GM10248 (cell line): ENCODE measurements around the gene MYO1H.

Experiments used
- CTCF ChIA-PET: fragments of 300-600 bp; sonication (Branson Sonifier 250); formaldehyde crosslinking; extraction: SDS; loops from one replicate; lab custom pipeline; 2021; ENCODE audit warnings: antibody characterized with exemption; lab: Yijun Ruan, JAX
- POLR2A ChIA-PET: fragments of 350-650 bp; sonication (Branson Sonifier 250); formaldehyde crosslinking; extraction: SDS; loops from one replicate; lab custom pipeline; 2020; ENCODE audit warnings: antibody characterized with exemption; lab: Yijun Ruan, JAX
- DNase-seq: peaks from one replicate; pipeline ENCODE4 v3.0.0; 2012; ENCODE audit errors: extremely low spot score
- TF ChIP-seq, protein P1 (sequence below): IDR thresholded peaks from 2 replicates; pipeline ENCODE4 v1.5.1; 2012; ENCODE audit warnings: mild to moderate bottlenecking, low read depth; ENCODE audit errors: extremely low read depth, missing control alignments, control extremely low read depth

MYO1H gene

DNA sequence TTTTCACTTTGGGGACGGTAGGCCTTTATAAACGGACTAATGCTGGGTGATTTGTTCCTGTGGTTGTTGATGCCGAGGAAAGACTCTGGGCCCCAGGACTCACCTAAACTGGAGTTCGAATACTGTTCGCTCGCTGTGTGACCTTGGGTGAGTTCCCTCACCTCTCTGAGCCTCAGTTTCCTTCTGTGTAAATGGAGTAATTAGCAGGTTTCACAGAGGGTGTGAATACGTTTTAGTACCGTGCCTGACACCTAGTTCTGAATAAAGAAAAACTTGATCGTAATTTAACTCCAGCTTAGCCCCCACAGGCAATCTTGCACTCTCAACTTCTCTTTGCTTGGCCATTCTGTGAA is 130.2 kb downstream of the MYO1H start:
- TF ChIP-seq, protein P1, sequence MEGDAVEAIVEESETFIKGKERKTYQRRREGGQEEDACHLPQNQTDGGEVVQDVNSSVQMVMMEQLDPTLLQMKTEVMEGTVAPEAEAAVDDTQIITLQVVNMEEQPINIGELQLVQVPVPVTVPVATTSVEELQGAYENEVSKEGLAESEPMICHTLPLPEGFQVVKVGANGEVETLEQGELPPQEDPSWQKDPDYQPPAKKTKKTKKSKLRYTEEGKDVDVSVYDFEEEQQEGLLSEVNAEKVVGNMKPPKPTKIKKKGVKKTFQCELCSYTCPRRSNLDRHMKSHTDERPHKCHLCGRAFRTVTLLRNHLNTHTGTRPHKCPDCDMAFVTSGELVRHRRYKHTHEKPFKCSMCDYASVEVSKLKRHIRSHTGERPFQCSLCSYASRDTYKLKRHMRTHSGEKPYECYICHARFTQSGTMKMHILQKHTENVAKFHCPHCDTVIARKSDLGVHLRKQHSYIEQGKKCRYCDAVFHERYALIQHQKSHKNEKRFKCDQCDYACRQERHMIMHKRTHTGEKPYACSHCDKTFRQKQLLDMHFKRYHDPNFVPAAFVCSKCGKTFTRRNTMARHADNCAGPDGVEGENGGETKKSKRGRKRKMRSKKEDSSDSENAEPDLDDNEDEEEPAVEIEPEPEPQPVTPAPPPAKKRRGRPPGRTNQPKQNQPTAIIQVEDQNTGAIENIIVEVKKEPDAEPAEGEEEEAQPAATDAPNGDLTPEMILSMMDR: no peak
- CTCF ChIA-PET: interaction anchor here (1.1 kb wide), 1 partner anchor 11 kb away, joined by 3 read pairs; no protein-coding TSS in a partner anchor
- no peak for DNase-seq
- POLR2A ChIA-PET: no interaction called here

DNA sequence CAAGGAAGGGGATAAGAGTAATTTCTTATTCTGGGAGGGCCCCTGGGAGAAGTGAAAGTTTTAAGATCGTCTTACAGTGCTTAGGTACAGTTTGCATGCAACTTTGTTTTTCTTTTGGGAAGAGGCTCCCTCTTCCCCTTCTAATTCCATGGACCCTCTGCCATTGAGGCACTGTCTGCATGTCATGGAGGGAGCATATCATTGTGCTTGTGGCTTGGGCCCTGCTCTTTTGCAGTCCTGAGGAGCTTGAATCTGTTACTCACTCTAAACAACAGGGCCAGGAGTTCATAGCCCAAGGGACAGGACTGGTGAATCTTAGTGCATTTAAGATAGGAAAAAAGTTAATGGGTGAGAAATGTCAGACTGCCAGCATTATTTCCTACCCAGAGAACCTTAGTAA is 132.1 kb downstream of the MYO1H start:
- ChIA-PET CTCF (no interaction called here), POLR2A (no interaction called here)
- TF ChIP-seq, protein P1: no peak
- DNase-seq: no peak

DNA sequence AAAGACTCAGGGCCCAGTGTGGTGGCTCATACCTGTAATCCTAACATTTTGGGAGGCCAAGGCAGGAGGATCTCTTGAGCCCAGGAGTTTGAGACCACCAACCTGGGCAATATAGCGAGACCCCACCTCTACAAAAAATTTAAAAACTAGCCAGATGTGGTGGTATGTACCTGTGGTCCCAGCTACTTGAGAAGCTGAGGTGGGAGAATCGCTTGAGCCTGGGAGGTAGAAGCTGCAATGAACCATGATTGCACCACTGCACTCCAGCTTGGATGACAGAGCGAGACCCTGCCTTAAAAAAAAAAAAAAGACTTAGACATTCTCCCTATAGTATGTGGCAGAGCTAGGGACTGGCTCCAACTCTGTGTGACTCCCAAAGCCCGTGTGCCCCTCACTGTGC is 132.7 kb downstream of the MYO1H start:
- CTCF ChIA-PET: no interaction called here

DNA sequence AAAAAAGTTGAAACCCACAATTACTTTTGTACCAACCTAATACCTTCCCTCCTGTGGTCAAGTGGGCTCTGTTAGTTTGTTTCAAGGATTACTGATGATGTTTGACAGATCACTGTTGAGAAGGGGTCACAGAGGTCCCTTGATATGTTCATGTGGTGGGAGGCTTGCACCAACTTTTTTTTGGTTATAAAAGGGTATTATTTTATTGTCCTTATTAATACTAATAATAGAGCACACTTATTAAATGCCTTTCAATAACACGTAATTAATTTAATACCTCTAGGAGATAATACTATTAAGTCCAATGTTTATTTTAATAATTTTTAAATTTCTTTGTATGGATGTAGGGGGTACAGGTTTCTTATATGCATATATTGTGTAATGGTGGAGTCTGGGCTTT is 134.2 kb downstream of the MYO1H start:
- DNase-seq: no peak
- ChIA-PET CTCF (interaction anchor here (0.9 to 1.3 kb wide), 3 partner anchors 12 to 28 kb away, joined by 3 to 4 read pairs (median 3); no protein-coding TSS in a partner anchor), POLR2A (no interaction called here)
- TF ChIP-seq, protein P1: no peak

More for the DNA sequence above, 132.7 kb downstream of the MYO1H start:
- POLR2A ChIA-PET: no interaction called here
- DNase-seq: no peak
- TF ChIP-seq, protein P1: no peak

DNA sequence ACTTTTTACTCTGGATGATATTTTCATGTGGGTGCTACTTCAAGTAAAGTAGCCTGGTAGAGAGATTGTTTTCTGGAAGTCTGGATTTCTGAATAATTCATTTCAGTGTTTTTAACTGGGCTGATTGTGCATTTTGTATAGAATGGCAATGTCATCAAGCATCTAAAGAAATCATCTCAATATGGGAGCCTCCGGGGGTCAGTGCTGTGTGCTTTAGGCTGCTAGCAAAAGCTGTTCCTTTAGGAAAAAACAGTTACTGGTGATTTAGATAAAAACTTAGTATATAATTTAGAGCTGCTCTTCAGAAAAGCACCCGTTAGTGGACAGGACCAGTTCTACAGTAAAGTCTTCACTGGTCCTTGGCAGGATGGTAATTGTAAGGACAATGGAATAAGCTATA is 134.8 kb downstream of the MYO1H start:
- DNase-seq: no peak
- ChIA-PET POLR2A (no interaction called here), CTCF (interaction anchor here (1.1 kb wide), 1 partner anchor 37 kb away, joined by 4 read pairs; no protein-coding TSS in a partner anchor)
- TF ChIP-seq, protein P1: no peak

DNA sequence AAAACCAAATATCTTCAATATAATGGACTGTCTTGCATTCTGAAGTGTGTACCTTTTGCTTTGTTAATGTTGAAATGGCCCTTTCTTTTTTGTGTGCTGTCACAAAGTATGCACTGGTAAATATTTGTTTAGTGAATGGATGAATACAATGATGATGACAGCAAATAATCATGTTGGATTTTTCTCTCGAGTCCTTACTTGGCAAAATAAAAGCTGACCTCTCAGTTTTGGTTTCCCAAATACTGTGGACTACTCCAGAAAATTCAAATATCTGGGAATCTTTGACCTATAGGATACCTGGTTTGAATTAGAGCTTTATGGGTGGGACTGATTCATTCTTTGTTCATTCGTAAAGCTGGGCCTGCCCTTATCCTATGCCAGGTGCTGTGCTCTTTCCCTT is 135.2 kb downstream of the MYO1H start:
- TF ChIP-seq, protein P1: no peak
- DNase-seq: no peak
- POLR2A ChIA-PET: no interaction called here
- CTCF ChIA-PET: interaction anchor here (1.1 kb wide), 1 partner anchor 36 kb away, joined by 4 read pairs; no protein-coding TSS in a partner anchor

DNA sequence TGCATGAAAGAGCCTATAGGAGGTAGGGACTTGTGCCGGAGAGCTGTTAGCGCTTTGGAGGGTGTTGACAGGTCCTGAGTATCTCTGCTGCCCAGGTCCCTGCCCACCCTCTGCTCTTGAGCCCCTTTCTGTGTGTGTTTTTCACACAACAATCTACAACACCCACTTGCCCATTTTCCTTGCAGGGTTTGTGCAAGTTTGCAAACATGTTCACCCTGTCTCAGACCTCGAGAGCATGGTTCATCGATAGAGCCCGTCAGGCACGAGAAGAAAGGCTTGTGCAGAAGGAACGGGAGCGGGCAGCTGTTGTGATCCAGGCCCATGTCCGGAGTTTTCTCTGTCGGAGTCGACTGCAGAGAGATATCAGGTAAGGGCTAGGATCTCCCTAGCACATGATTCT is 135.6 kb downstream of the MYO1H start:
- TF ChIP-seq, protein P1: no peak
- DNase-seq: no peak
- ChIA-PET POLR2A (no interaction called here), CTCF (interaction anchor here (1.1 kb wide), 1 partner anchor 36 kb away, joined by 4 read pairs; no protein-coding TSS in a partner anchor)
